ENCODE results near the gene ZBTB24.

ZBTB24 gene

GRCh38 chr6:109446541-109446940 is 36.5 kb downstream of the ZBTB24 start:
- no peak overlapping the region for H3K27ac Mint-ChIP-seq
- H3K27me3 Mint-ChIP-seq: no peaks in the 10 kb centered on the region
- H3K36me3 Mint-ChIP-seq: peaks cover 17% of the 10 kb centered on the region
- DNase-seq (ENCODE audit: low spot score in 2 of 2): no peak
- H3K9me3 Mint-ChIP-seq: no peaks in the 10 kb centered on the region
- H3K4me1 Mint-ChIP-seq: peaks cover 54% of the 10 kb centered on the region
- no peak overlapping the region for H3K4me3 Mint-ChIP-seq
- no peak for ATAC-seq (ENCODE audit: low read depth)

GRCh38 chr6:109446072-109446471 is 36.9 kb downstream of the ZBTB24 start:
- H3K4me1 Mint-ChIP-seq: peaks cover 57% of the 10 kb centered on the region
- H3K4me3 Mint-ChIP-seq: no peak overlapping the region
- ATAC-seq (ENCODE audit: low read depth): no peak
- no peaks in the 10 kb centered on the region for H3K9me3 Mint-ChIP-seq
- no peaks in the 10 kb centered on the region for H3K27me3 Mint-ChIP-seq
- peaks cover 17% of the 10 kb centered on the region for H3K36me3 Mint-ChIP-seq
- peak in 1 of 2 donors; percentile 13 for DNase-seq (ENCODE audit: low spot score in 2 of 2)
- no peak overlapping the region for H3K27ac Mint-ChIP-seq

DNA sequence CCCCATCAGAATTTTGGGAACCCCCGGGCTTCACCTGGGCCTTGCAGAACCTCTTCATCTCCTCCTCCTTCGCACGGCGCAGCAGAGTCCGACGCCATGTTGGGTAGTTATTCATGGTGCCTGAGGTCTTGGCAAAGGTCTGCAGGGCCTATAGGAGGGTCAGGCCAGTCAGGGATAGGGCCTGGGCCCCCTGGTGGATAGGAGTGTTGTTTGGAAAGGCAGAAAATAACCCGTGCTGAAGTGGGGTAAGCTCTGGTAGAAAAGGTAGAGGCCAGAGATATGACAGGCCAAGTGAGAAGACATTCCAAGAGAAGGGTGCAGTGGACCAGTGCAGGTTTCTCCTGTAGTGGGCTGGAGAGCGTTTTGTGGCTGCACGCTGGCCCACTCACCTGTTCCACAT is 37.6 kb downstream of the ZBTB24 start:
- ATAC-seq (ENCODE audit: low read depth): no peak
- Mint-ChIP-seq H3K36me3 (peaks cover 13% of the 10 kb centered on the region), H3K4me1 (peaks cover 54% of the 10 kb centered on the region), H3K27me3 (no peaks in the 10 kb centered on the region), H3K4me3 (no peak overlapping the region), H3K27ac (peak overlapping the region; percentile 38), H3K9me3 (no peaks in the 10 kb centered on the region)
- DNase-seq (ENCODE audit: low spot score in 2 of 2): no peak

- peak overlapping the region; percentile 94 for H3K27ac Mint-ChIP-seq
- no peak overlapping the region for H3K4me3 Mint-ChIP-seq
- peaks cover 11% of the 10 kb centered on the region for H3K36me3 Mint-ChIP-seq
- no peaks in the 10 kb centered on the region for H3K9me3 Mint-ChIP-seq
- no peak for DNase-seq (ENCODE audit: low spot score in 2 of 2)
- no peaks in the 10 kb centered on the region for H3K27me3 Mint-ChIP-seq
- H3K4me1 Mint-ChIP-seq: peaks cover 42% of the 10 kb centered on the region
- no peak for ATAC-seq (ENCODE audit: low read depth)
Observed at GRCh38 chr6:109443425-109443950, 39.5 kb downstream of the ZBTB24 start.

GRCh38 chr6:109442393-109442924 is 40.6 kb downstream of the ZBTB24 start:
- Mint-ChIP-seq H3K9me3 (no peaks in the 10 kb centered on the region), H3K27ac (peak overlapping the region; percentile 94), H3K36me3 (peaks cover 11% of the 10 kb centered on the region), H3K27me3 (no peaks in the 10 kb centered on the region), H3K4me3 (no peak overlapping the region), H3K4me1 (peaks cover 32% of the 10 kb centered on the region)
- DNase-seq (ENCODE audit: low spot score in 2 of 2): no peak
- no peak for ATAC-seq (ENCODE audit: low read depth)

GRCh38 chr6:109441069-109441816 is 41.8 kb downstream of the ZBTB24 start:
- ATAC-seq (ENCODE audit: low read depth) (peak; percentile 50), DNase-seq (ENCODE audit: low spot score in 2 of 2) (peak in 1 of 2 donors; percentile 62)
- H3K36me3 Mint-ChIP-seq: peaks cover 9% of the 10 kb centered on the region
- peak overlapping the region; percentile 94 for H3K27ac Mint-ChIP-seq
- H3K4me1 Mint-ChIP-seq: peaks cover 29% of the 10 kb centered on the region
- H3K27me3 Mint-ChIP-seq: no peaks in the 10 kb centered on the region
- peak overlapping the region; percentile 91 for H3K4me3 Mint-ChIP-seq
- H3K9me3 Mint-ChIP-seq: no peaks in the 10 kb centered on the region

- no peaks in the 10 kb centered on the region for H3K27me3 Mint-ChIP-seq
- peaks cover 29% of the 10 kb centered on the region for H3K4me1 Mint-ChIP-seq
- peak within 1 kb of the TSS; percentile 91 for H3K4me3 Mint-ChIP-seq
- no peaks in the 10 kb centered on the region for H3K9me3 Mint-ChIP-seq
- peak within 1 kb of the TSS; percentile 94 for H3K27ac Mint-ChIP-seq
- H3K36me3 Mint-ChIP-seq: peaks cover 6% of the 10 kb centered on the region
- ATAC-seq (ENCODE audit: low read depth): peak; percentile 82
- peak; percentile 81 to 82 for DNase-seq (ENCODE audit: low spot score in 2 of 2)
Observed at GRCh38 chr6:109440331-109441068, 42.5 kb downstream of the ZBTB24 start, which contains the start of the genes PPIL6 and SMPD2. PPIL6 (minus strand) TSS chr6:109440628; CDS start chr6:109440590, 38 bp downstream. SMPD2 (plus strand) TSS chr6:109440724; CDS start chr6:109441122, 398 bp downstream.

- H3K9me3 Mint-ChIP-seq: no peaks in the 10 kb centered on the region
- H3K27me3 Mint-ChIP-seq: peaks cover 3% of the 10 kb centered on the region
- peaks cover 2% of the 10 kb centered on the region for H3K4me1 Mint-ChIP-seq
- H3K36me3 Mint-ChIP-seq: no peaks in the 10 kb centered on the region
- no peak for ATAC-seq (ENCODE audit: low read depth)
- DNase-seq (ENCODE audit: low spot score in 2 of 2): no peak
- H3K4me3 Mint-ChIP-seq: no peak overlapping the region
- H3K27ac Mint-ChIP-seq: no peak overlapping the region
Observed at GRCh38 chr6:109436041-109436440, 47.0 kb downstream of the ZBTB24 start.

DNA sequence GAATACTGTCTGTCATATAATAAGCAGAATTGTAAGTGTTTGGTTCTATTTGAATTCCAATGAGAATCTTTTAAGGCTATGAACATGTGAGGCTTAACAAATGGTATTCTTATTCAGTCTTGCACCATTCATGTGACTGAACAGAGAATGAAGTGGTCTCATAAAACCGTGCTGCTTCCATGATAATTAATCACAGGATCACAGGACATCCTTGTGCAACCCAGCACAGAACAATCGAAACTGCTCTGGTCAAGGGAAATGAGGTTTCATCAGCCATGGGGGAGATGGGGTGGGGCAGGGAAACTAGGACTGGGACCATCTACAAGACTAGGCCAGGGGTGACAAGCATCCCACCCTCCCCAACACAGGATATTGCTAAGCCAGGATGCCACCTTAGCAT is 48.6 kb downstream of the ZBTB24 start:
- no peak for DNase-seq (ENCODE audit: low spot score in 2 of 2)
- no peaks in the 10 kb centered on the region for H3K4me1 Mint-ChIP-seq
- ATAC-seq (ENCODE audit: low read depth): no peak
- no peaks in the 10 kb centered on the region for H3K36me3 Mint-ChIP-seq
- no peaks in the 10 kb centered on the region for H3K9me3 Mint-ChIP-seq
- peaks cover 3% of the 10 kb centered on the region for H3K27me3 Mint-ChIP-seq
- no peak overlapping the region for H3K4me3 Mint-ChIP-seq
- H3K27ac Mint-ChIP-seq: no peak overlapping the region

DNA sequence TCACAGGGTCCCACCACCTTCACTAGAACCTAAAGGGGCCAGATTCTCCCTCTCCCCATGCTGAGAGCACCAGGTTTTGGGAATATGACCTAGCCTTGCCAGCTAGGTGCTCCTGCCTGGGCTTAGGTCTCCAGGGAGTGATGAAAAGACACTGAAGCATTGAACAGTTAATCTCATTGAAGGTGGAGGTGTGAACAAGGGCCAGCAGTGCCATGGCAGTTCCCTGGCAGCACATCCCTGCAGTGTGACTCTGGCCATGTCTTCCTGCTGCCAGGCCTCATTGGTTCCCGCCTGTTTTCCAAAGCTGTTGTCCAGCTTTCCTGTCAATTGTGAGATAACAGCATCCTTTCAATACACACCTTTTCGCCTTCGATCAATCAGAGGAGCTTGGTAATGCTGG is 53.5 kb downstream of the ZBTB24 start:
- H3K27ac Mint-ChIP-seq: no peak overlapping the region
- H3K4me1 Mint-ChIP-seq: peaks cover 5% of the 10 kb centered on the region
- H3K4me3 Mint-ChIP-seq: no peak overlapping the region
- H3K9me3 Mint-ChIP-seq: no peaks in the 10 kb centered on the region
- H3K27me3 Mint-ChIP-seq: peaks cover 5% of the 10 kb centered on the region
- ATAC-seq (ENCODE audit: low read depth) (no peak), DNase-seq (ENCODE audit: low spot score in 2 of 2) (no peak)
- H3K36me3 Mint-ChIP-seq: no peaks in the 10 kb centered on the region

DNA sequence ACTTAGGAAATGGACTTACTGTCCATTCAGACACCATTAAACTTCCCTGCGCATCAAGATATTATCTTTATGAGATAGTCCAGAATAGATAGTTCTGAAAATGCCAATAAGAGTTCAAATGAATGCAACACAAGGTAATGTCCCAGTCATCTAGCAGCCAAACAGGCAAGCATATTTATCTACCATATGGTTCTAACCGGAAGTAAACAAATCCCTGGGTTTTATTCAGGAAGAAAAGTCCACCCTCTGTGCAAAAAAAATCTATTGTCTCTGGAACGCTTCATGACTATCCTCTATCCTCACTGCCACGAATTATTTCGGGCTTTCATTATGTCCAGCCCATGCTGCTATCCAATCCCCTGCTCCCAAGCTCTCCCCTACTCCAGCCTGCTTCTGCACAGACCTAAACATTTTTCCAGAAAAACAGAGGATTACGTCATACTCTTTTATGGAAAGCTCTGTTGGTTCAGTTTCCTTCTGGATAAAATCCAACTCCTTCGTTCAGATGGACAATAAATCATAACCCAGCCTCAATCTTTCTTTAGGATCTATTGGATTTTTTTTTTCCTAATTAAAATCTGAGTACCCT is 54.0 kb downstream of the ZBTB24 start:
- no peak overlapping the region for H3K4me3 Mint-ChIP-seq
- no peak overlapping the region for H3K27ac Mint-ChIP-seq
- H3K36me3 Mint-ChIP-seq: no peaks in the 10 kb centered on the region
- no peaks in the 10 kb centered on the region for H3K9me3 Mint-ChIP-seq
- H3K4me1 Mint-ChIP-seq: peaks cover 7% of the 10 kb centered on the region
- H3K27me3 Mint-ChIP-seq: peaks cover 5% of the 10 kb centered on the region
- ATAC-seq (ENCODE audit: low read depth) (no peak), DNase-seq (ENCODE audit: low spot score in 2 of 2) (no peak)

DNA sequence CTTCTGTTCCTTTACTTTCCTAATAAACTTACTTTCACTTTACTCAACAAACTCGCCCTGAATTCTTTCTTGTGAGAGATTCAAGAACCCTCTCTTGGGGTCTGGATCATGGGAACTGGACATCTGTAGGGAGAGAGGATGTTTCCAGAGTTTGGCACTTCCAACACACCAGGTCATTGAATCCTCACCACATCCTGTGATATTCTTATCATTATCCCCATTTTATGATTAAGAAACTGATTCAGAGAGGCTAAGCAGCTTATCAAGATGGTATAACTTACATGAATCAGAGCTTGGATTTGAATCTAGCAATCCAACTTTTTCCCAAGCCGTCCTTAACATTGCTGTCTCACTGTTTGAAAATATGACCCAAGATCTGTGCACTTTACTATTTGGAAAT is 58.1 kb downstream of the ZBTB24 start:
- Mint-ChIP-seq H3K4me1 (peaks cover 12% of the 10 kb centered on the region), H3K36me3 (no peaks in the 10 kb centered on the region), H3K9me3 (no peaks in the 10 kb centered on the region), H3K27me3 (peaks cover 2% of the 10 kb centered on the region), H3K4me3 (no peak overlapping the region), H3K27ac (no peak overlapping the region)
- no peak for ATAC-seq (ENCODE audit: low read depth)
- DNase-seq (ENCODE audit: low spot score in 2 of 2): no peak

DNA sequence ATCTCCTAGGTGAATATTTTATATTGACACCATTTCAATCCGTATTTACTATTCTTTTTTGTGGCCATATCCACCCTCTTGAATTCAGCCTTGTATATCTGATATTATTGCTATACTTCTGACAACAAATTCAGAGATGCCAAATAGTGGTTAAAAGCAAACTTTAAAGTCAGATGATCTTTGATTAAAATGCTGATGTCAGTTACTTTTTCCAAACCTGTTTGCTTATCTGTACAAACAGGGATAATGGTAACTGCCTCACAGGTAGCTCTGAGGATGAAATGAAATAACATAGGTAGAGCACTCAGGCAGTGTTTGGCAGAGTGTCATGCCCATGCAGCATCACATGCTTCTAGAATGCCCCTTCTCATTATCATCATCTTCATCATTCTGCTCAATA is 61.8 kb downstream of the ZBTB24 start:
- Mint-ChIP-seq H3K27ac (no peak overlapping the region), H3K4me3 (no peak overlapping the region), H3K27me3 (no peaks in the 10 kb centered on the region), H3K36me3 (no peaks in the 10 kb centered on the region), H3K9me3 (no peaks in the 10 kb centered on the region), H3K4me1 (peaks cover 12% of the 10 kb centered on the region)
- no peak for ATAC-seq (ENCODE audit: low read depth)
- no peak for DNase-seq (ENCODE audit: low spot score in 2 of 2)

DNA sequence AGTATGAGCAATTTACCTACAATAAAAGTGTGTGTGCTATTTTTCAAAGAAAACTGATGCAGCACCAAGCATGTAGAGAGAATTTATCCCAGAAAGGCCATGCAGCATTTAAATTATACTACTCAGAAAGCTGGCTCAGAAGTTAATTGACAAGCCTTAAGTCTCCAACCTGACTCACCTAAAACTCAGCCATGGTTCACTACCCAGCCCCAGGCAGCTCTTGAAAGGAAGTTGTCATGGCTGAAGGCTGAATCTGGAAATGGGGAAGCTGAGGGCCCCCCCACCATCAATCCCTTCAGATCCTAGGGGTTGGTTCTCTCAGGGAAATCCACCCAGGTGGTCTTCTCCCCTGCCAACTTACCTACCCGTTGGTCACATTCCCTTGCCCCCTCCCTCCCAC is 62.3 kb downstream of the ZBTB24 start:
- Mint-ChIP-seq H3K27me3 (no peaks in the 10 kb centered on the region), H3K27ac (no peak overlapping the region), H3K9me3 (no peaks in the 10 kb centered on the region), H3K4me1 (peaks cover 12% of the 10 kb centered on the region), H3K36me3 (no peaks in the 10 kb centered on the region), H3K4me3 (no peak overlapping the region)
- ATAC-seq (ENCODE audit: low read depth) (peak; percentile 60), DNase-seq (ENCODE audit: low spot score in 2 of 2) (no peak)

Data from memory B cell (primary cell).